SK-N-MC (cell line): Measurements from ENCODE around the gene RC3H2.
"Not testable (repeated sequence)": the region's sequence is repeated elsewhere in the genome, so short reads cannot be mapped to it uniquely, and the experiment has no call there.

Experiments used
- DNase-seq: peaks from one replicate; pipeline ENCODE4 v3.0.0-alpha.2; 2011; ENCODE audit warnings: low read depth, low spot score
- H3K27ac ChIP-seq: fragments of 200-600 bp; sonication (generic); 2 replicates; pipeline ENCODE4 v1.5.1; 2016; ENCODE audit warnings: mixed run types
- H3K36me3 ChIP-seq: fragments of 200-600 bp; sonication (generic); 2 replicates; pipeline ENCODE4 v1.6.1; 2017; ENCODE audit warnings: antibody characterized with exemption, low read length, mixed read lengths; ENCODE audit not compliant: insufficient read depth
- H3K4me3 ChIP-seq: fragments of 200-600 bp; sonication (generic); 2 replicates; pipeline ENCODE4 v1.5.1; 2016
- H3K9ac ChIP-seq: fragments of 200-600 bp; sonication (generic); 2 replicates; pipeline ENCODE4 v1.8.0; 2017; ENCODE audit warnings: mixed run types, mixed read lengths; ENCODE audit not compliant: insufficient read length
- H3K9me3 ChIP-seq: fragments of 200-600 bp; sonication (generic); 2 replicates; pipeline ENCODE4 v1.6.1; 2017; ENCODE audit warnings: low read depth, mild to moderate bottlenecking, antibody characterized with exemption, low read length, moderate library complexity, mixed read lengths
- EZH2 ChIP-seq: fragments of 200-600 bp; sonication (generic); IDR thresholded peaks from one replicate; pipeline ENCODE4 v1.6.1; 2017; ENCODE audit warnings: antibody characterized with exemption
- FOXP2 ChIP-seq: optimal IDR thresholded peaks from 2 replicates; pipeline ENCODE3; 2011; ENCODE audit warnings: mild to moderate bottlenecking, moderate library complexity; ENCODE audit not compliant: insufficient read depth; ENCODE audit errors: extremely low read length, control extremely low read depth
- POLR2AphosphoS5 ChIP-seq: IDR thresholded peaks from 2 replicates; pipeline ENCODE4 v1.6.1; 2012; ENCODE audit warnings: mild to moderate bottlenecking, low read depth, low read length, borderline replicate concordance

Gene RC3H2

GRCh38 chr9:122837266-122837850, 67.8 kb downstream of the RC3H2 start:
- DNase-seq = no peak
- Histone ChIP-seq H3K36me3 (no peaks in the 10 kb centered on the region), H3K27ac (no peak overlapping the region), H3K9ac (no peak overlapping the region), H3K9me3 (no peaks in the 10 kb centered on the region), H3K4me3 (no peak overlapping the region)
- no peak for TF ChIP-seq EZH2
- no peak for TF ChIP-seq FOXP2
- no peak for TF ChIP-seq POLR2AphosphoS5

GRCh38 chr9:122835313-122835731, 69.8 kb downstream of the RC3H2 start:
- H3K27ac ChIP-seq = no peak overlapping the region
- H3K9me3 ChIP-seq = no peaks in the 10 kb centered on the region
- no peak overlapping the region for H3K9ac ChIP-seq
- no peak for DNase-seq
- H3K36me3 ChIP-seq = no peaks in the 10 kb centered on the region
- TF ChIP-seq FOXP2 (no peak), EZH2 (no peak), POLR2AphosphoS5 (no peak)
- no peak overlapping the region for H3K4me3 ChIP-seq

GRCh38 chr9:122832194-122832593, 73.0 kb downstream of the RC3H2 start:
- no peaks in the 10 kb centered on the region for H3K36me3 ChIP-seq

GRCh38 chr9:122828965-122829284, 76.2 kb downstream of the RC3H2 start:
- DNase-seq, H3K9me3 ChIP-seq, H3K27ac ChIP-seq: not testable (repeated sequence)
- Histone ChIP-seq H3K9ac (peak overlapping the region; percentile 82), H3K36me3 (peaks cover 18% of the 10 kb centered on the region), H3K4me3 (peak overlapping the region; percentile 98)

More at GRCh38 chr9:122832194-122832593, 73.0 kb downstream of the RC3H2 start:
- no peak for DNase-seq
- Histone ChIP-seq H3K9ac (no peak overlapping the region), H3K9me3 (no peaks in the 10 kb centered on the region), H3K4me3 (no peak overlapping the region), H3K27ac (no peak overlapping the region)
- TF ChIP-seq FOXP2 (no peak), POLR2AphosphoS5 (no peak), EZH2 (no peak)

GRCh38 chr9:122827761-122828093, 77.4 kb downstream of the RC3H2 start:
- Histone ChIP-seq H3K9ac (peak overlapping the region; percentile 82), H3K4me3 (peak overlapping the region; percentile 98), H3K36me3 (peaks cover 25% of the 10 kb centered on the region), H3K27ac (no peak overlapping the region), H3K9me3 (no peaks in the 10 kb centered on the region)
- TF ChIP-seq POLR2AphosphoS5 = no peak
- no peak for DNase-seq

- no peak for DNase-seq
- H3K9ac ChIP-seq = no peak overlapping the region
- H3K27ac ChIP-seq = no peak overlapping the region
- peaks cover 46% of the 10 kb centered on the region for H3K36me3 ChIP-seq
- TF ChIP-seq FOXP2 = no peak
- no peak for TF ChIP-seq POLR2AphosphoS5
- no peak for TF ChIP-seq EZH2
- no peaks in the 10 kb centered on the region for H3K9me3 ChIP-seq
- no peak overlapping the region for H3K4me3 ChIP-seq
Observed at GRCh38 chr9:122822938-122823337, 82.2 kb downstream of the RC3H2 start.

- H3K4me3 ChIP-seq = no peak overlapping the region
- H3K27ac ChIP-seq = no peak overlapping the region
- DNase-seq = no peak
- TF ChIP-seq FOXP2 = no peak
- TF ChIP-seq EZH2 = no peak
- no peak for TF ChIP-seq POLR2AphosphoS5
- no peaks in the 10 kb centered on the region for H3K9me3 ChIP-seq
- H3K36me3 ChIP-seq = peaks cover 46% of the 10 kb centered on the region
- no peak overlapping the region for H3K9ac ChIP-seq
Observed at GRCh38 chr9:122822056-122822455, 83.1 kb downstream of the RC3H2 start.

- TF ChIP-seq POLR2AphosphoS5 (no peak), EZH2 (no peak), FOXP2 (no peak)
- Histone ChIP-seq H3K4me3 (no peak overlapping the region), H3K9me3 (no peaks in the 10 kb centered on the region), H3K9ac (no peak overlapping the region), H3K36me3 (peaks cover 46% of the 10 kb centered on the region), H3K27ac (no peak overlapping the region)
- no peak for DNase-seq
Observed at GRCh38 chr9:122821278-122821943, 83.7 kb downstream of the RC3H2 start.

- H3K36me3 ChIP-seq = peaks cover 38% of the 10 kb centered on the region
Observed at GRCh38 chr9:122820490-122820845, 84.7 kb downstream of the RC3H2 start.

More at GRCh38 chr9:122820490-122820845, 84.7 kb downstream of the RC3H2 start:
- no peak for DNase-seq
- Histone ChIP-seq H3K9ac (no peak overlapping the region), H3K9me3 (no peaks in the 10 kb centered on the region), H3K27ac (no peak overlapping the region), H3K4me3 (no peak overlapping the region)
- no peak for TF ChIP-seq POLR2AphosphoS5
- no peak for TF ChIP-seq FOXP2
- no peak for TF ChIP-seq EZH2
